Mesothelial cell of epicardium (in vitro differentiated cells): ENCODE data around the gene FAM219B. TPM values are rescaled to one million over a fixed set of nuclear protein-coding genes. Genes with fewer than 3 reads are reported as not detected.
"Not testable (repeated sequence)": the region's sequence is repeated elsewhere in the genome, so short reads cannot be mapped to it uniquely, and the experiment has no call there.

Experiments
- DNase-seq, 2 experiments: peaks; one replicate each; pipeline ENCODE4 v3.0.0; 2021; ENCODE audit warnings: low spot score in 2 of 2; ENCODE audit not compliant: unreplicated experiment in 2 of 2
- H3K27ac Mint-ChIP-seq: 2 replicates; pipeline ENCODE4 v1.8.0; 2021; ENCODE audit warnings: mixed read lengths
- H3K27me3 Mint-ChIP-seq: 2 replicates; pipeline ENCODE4 v1.8.0; 2021; ENCODE audit warnings: low read depth, mixed read lengths
- H3K36me3 Mint-ChIP-seq: 2 replicates; pipeline ENCODE4 v1.8.0; 2021; ENCODE audit warnings: mixed read lengths
- H3K4me1 Mint-ChIP-seq: 2 replicates; pipeline ENCODE4 v1.8.0; 2021; ENCODE audit warnings: mixed read lengths
- H3K4me3 Mint-ChIP-seq: 2 replicates; pipeline ENCODE4 v1.8.0; 2021; ENCODE audit warnings: mild to moderate bottlenecking, moderate library complexity, mixed read lengths
- H3K9me3 Mint-ChIP-seq: 2 replicates; pipeline ENCODE4 v1.8.0; 2021; ENCODE audit warnings: mixed read lengths
- CTCF ChIP-seq: fragments of 200-600 bp; sonication (generic); IDR thresholded peaks from one replicate; pipeline ENCODE4 v1.5.0; 2021; ENCODE audit warnings: antibody characterized with exemption; ENCODE audit not compliant: unreplicated experiment
- total RNA-seq: library from RNA; stranded (reverse); gene quantifications from 3 replicates; pipeline ENCODE4 v1.2.1, GENCODE V29; 2021

Gene FAM219B
- total RNA-seq, 1 donor from 2014 or later: 74.1 TPM

GRCh38 chr15:74950078-74950908 is 43.6 kb upstream of the FAM219B start:
- no peaks in the 10 kb centered on the region for H3K9me3 Mint-ChIP-seq
- peaks cover 10% of the 10 kb centered on the region for H3K27me3 Mint-ChIP-seq
- TF ChIP-seq CTCF: peak; percentile 91
- H3K27ac Mint-ChIP-seq: no peak overlapping the region
- H3K4me3 Mint-ChIP-seq: no peak overlapping the region
- no peaks in the 10 kb centered on the region for H3K36me3 Mint-ChIP-seq
- peaks cover 19% of the 10 kb centered on the region for H3K4me1 Mint-ChIP-seq
- peak; percentile 43 to 89 for DNase-seq

- peaks cover 2% of the 10 kb centered on the region for H3K36me3 Mint-ChIP-seq
- no peaks in the 10 kb centered on the region for H3K9me3 Mint-ChIP-seq
- peak within 1 kb of the TSS; percentile 92 for H3K27ac Mint-ChIP-seq
- no peak for TF ChIP-seq CTCF
- DNase-seq: peak; percentile 86 to 87
- H3K4me3 Mint-ChIP-seq: peak within 1 kb of the TSS; percentile 83
- H3K27me3 Mint-ChIP-seq: peaks cover under 1% of the 10 kb centered on the region
- H3K4me1 Mint-ChIP-seq: peaks cover 13% of the 10 kb centered on the region
These were observed 31.1 kb upstream of the FAM219B start, which contains the start of gene COX5A for GRCh38 chr15:74937590-74938371. COX5A (minus strand) TSS chr15:74938073; CDS start chr15:74938014, 59 bp downstream.

GRCh38 chr15:74937272-74937589 is 30.6 kb upstream of the FAM219B start:
- H3K27ac Mint-ChIP-seq: peak overlapping the region; percentile 92
- no peaks in the 10 kb centered on the region for H3K27me3 Mint-ChIP-seq
- no peak for DNase-seq
- no peaks in the 10 kb centered on the region for H3K9me3 Mint-ChIP-seq
- no peak for TF ChIP-seq CTCF
- peaks cover 2% of the 10 kb centered on the region for H3K36me3 Mint-ChIP-seq
- H3K4me1 Mint-ChIP-seq: peaks cover 13% of the 10 kb centered on the region
- H3K4me3 Mint-ChIP-seq: peak overlapping the region; percentile 83

GRCh38 chr15:74935193-74935592 is 28.5 kb upstream of the FAM219B start:
- Mint-ChIP-seq H3K27ac (peak overlapping the region; percentile 47), H3K4me3 (peak overlapping the region; percentile 9)
- H3K36me3 Mint-ChIP-seq: not testable (repeated sequence)

GRCh38 chr15:74933573-74933972 is 26.9 kb upstream of the FAM219B start:
- Mint-ChIP-seq H3K4me1 (peaks cover 13% of the 10 kb centered on the region), H3K36me3 (peaks cover 10% of the 10 kb centered on the region), H3K27ac (no peak overlapping the region), H3K4me3 (no peak overlapping the region), H3K27me3 (no peaks in the 10 kb centered on the region), H3K9me3 (no peaks in the 10 kb centered on the region)
- TF ChIP-seq CTCF: no peak
- no peak for DNase-seq

More at GRCh38 chr15:74935193-74935592, 28.5 kb upstream of the FAM219B start:
- DNase-seq, H3K27me3 Mint-ChIP-seq, H3K9me3 Mint-ChIP-seq: not testable (repeated sequence)
- H3K4me1 Mint-ChIP-seq: peaks cover 13% of the 10 kb centered on the region

- H3K27me3 Mint-ChIP-seq: no peaks in the 10 kb centered on the region
- TF ChIP-seq CTCF: no peak
- peaks cover 11% of the 10 kb centered on the region for H3K36me3 Mint-ChIP-seq
- no peak for DNase-seq
- H3K4me3 Mint-ChIP-seq: no peak overlapping the region
- H3K4me1 Mint-ChIP-seq: no peaks in the 10 kb centered on the region
- no peak overlapping the region for H3K27ac Mint-ChIP-seq
- H3K9me3 Mint-ChIP-seq: no peaks in the 10 kb centered on the region
These were observed 22.1 kb upstream of the FAM219B start for GRCh38 chr15:74928771-74929198.
